Measurements from ENCODE around the gene HSD17B14.

HSD17B14 gene

GRCh38 chr19:48806818-48807589 is 29.3 kb downstream of the HSD17B14 start:
- Histone ChIP-seq H3K4me2 (ENCODE audit: low read length) (no peak overlapping the region), H3K9me3 (ENCODE audit: insufficient read depth, low read length) (no peaks in the 10 kb centered on the region), H3K9ac (ENCODE audit: low read length) (no peak overlapping the region), H2AFZ (ENCODE audit: low read depth, low read length) (no peak overlapping the region), H3K27me3 (ENCODE audit: low read depth, low read length) (no peaks in the 10 kb centered on the region), H3K27ac (ENCODE audit: low read length) (no peak overlapping the region), H4K20me1 (ENCODE audit: insufficient read depth, low read length) (no peaks in the 10 kb centered on the region), H3K4me3 (ENCODE audit: low read length) (no peak overlapping the region), H3K79me2 (ENCODE audit: low read length) (peaks cover 24% of the 10 kb centered on the region), H3K36me3 (replicated peaks; ENCODE audit: low read depth, low read length) (peaks cover 7% of the 10 kb centered on the region), H3K4me1 (ENCODE audit: low read length) (peaks cover 12% of the 10 kb centered on the region)
- no peak for TF ChIP-seq CTCF (IDR thresholded peaks at IDR 0.05; ENCODE audit: low read depth, low read length)

GRCh38 chr19:48806518-48806817 is 29.8 kb downstream of the HSD17B14 start:
- H3K9me3 ChIP-seq (ENCODE audit: insufficient read depth, low read length), result no peaks in the 10 kb centered on the region
- no peak overlapping the region for H3K4me3 ChIP-seq (ENCODE audit: low read length)
- H3K79me2 ChIP-seq (ENCODE audit: low read length), result peaks cover 24% of the 10 kb centered on the region
- H3K9ac ChIP-seq (ENCODE audit: low read length), result no peak overlapping the region
- H3K27me3 ChIP-seq (ENCODE audit: low read depth, low read length), result no peaks in the 10 kb centered on the region
- H3K4me1 ChIP-seq (ENCODE audit: low read length), result peaks cover 10% of the 10 kb centered on the region
- H4K20me1 ChIP-seq (ENCODE audit: insufficient read depth, low read length), result no peaks in the 10 kb centered on the region
- H3K4me2 ChIP-seq (ENCODE audit: low read length), result no peak overlapping the region
- TF ChIP-seq EZH2phosphoT487 (IDR thresholded peaks at IDR 0.05; ENCODE audit: low read depth) (no peak), CTCF (IDR thresholded peaks at IDR 0.05; ENCODE audit: low read depth, low read length) (no peak)
- no peak overlapping the region for H2AFZ ChIP-seq (ENCODE audit: low read depth, low read length)
- H3K27ac ChIP-seq (ENCODE audit: low read length), result no peak overlapping the region
- H3K36me3 ChIP-seq (replicated peaks; ENCODE audit: low read depth, low read length), result peaks cover 7% of the 10 kb centered on the region

DNA sequence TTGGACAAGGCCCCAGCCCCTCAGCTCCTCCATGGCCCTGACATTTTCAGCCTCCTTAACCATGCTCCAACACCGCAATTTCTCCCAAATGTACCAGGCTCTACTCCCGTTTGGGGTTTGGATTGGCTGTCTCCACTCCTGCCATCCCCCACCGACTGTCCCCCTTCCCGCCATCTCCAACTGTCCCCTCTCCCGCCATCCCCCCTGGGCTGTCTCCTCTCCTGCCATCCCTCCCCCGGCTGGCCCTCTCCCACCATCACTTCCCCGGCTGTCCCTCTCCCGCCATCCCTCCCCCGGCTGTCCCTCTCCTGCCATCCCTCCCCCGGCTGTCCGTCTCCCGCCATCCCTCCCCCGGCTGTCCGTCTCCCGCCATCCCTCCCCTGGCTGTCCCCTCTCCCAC is 30.8 kb downstream of the HSD17B14 start:
- Histone ChIP-seq H2AFZ (ENCODE audit: low read depth, low read length) (no peak overlapping the region), H3K4me2 (ENCODE audit: low read length) (no peak overlapping the region), H3K36me3 (replicated peaks; ENCODE audit: low read depth, low read length) (peaks cover 7% of the 10 kb centered on the region), H3K9me3 (ENCODE audit: insufficient read depth, low read length) (no peaks in the 10 kb centered on the region), H3K9ac (ENCODE audit: low read length) (no peak overlapping the region), H3K27ac (ENCODE audit: low read length) (no peak overlapping the region), H3K79me2 (ENCODE audit: low read length) (peaks cover 22% of the 10 kb centered on the region), H3K4me1 (ENCODE audit: low read length) (peaks cover 10% of the 10 kb centered on the region), H3K4me3 (ENCODE audit: low read length) (no peak overlapping the region), H3K27me3 (ENCODE audit: low read depth, low read length) (no peaks in the 10 kb centered on the region), H4K20me1 (ENCODE audit: insufficient read depth, low read length) (no peaks in the 10 kb centered on the region)
- TF ChIP-seq EZH2phosphoT487 (IDR thresholded peaks at IDR 0.05; ENCODE audit: low read depth), result no peak
- no peak for TF ChIP-seq CTCF (IDR thresholded peaks at IDR 0.05; ENCODE audit: low read depth, low read length)

DNA sequence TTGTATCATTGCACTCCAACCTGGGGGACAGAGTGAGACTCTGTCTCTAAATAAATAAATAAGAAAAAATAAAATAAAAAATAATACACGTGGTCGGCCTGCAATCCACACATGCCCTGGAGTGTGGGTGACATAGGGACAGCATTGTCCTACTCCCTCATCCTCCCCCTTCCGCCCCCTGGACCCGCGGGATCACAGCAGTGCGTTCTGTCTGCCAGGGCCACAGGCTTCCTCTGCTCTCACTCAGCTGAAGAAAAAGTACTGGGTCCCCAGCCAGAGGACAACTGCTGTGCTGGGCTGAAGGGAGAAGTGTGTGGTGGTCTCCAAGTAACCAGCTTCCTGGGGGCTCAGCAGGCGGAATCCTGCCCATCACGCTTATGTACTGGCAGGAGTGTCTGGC is 31.8 kb downstream of the HSD17B14 start:
- no peak overlapping the region for H3K4me3 ChIP-seq (ENCODE audit: low read length)
- peaks cover 7% of the 10 kb centered on the region for H3K36me3 ChIP-seq (replicated peaks; ENCODE audit: low read depth, low read length)
- H3K4me1 ChIP-seq (ENCODE audit: low read length), result peaks cover 3% of the 10 kb centered on the region; the same call in 1 of the 2 replicates
- H3K4me2 ChIP-seq (ENCODE audit: low read length), result no peak overlapping the region
- H3K27me3 ChIP-seq (ENCODE audit: low read depth, low read length), result no peaks in the 10 kb centered on the region
- H3K79me2 ChIP-seq (ENCODE audit: low read length), result peaks cover 12% of the 10 kb centered on the region
- H3K9me3 ChIP-seq (ENCODE audit: insufficient read depth, low read length), result no peaks in the 10 kb centered on the region
- H3K27ac ChIP-seq (ENCODE audit: low read length), result no peak overlapping the region
- H4K20me1 ChIP-seq (ENCODE audit: insufficient read depth, low read length), result no peaks in the 10 kb centered on the region
- TF ChIP-seq CTCF (IDR thresholded peaks at IDR 0.05; ENCODE audit: low read depth, low read length), result no peak
- TF ChIP-seq EZH2phosphoT487 (IDR thresholded peaks at IDR 0.05; ENCODE audit: low read depth), result no peak
- no peak overlapping the region for H2AFZ ChIP-seq (ENCODE audit: low read depth, low read length)
- H3K9ac ChIP-seq (ENCODE audit: low read length), result no peak overlapping the region

Data from OCI-LY3 (cell line).